Astrocyte of the cerebellum (primary cell): ENCODE results near the gene BIN1.

Experiments
- DNase-seq: peaks from one replicate; pipeline ENCODE4 v3.0.0-alpha.2; 2011; ENCODE audit warnings: low read depth
- H3K4me3 ChIP-seq: 2 replicates; pipeline ENCODE4 v1.5.1; 2011; ENCODE audit warnings: mild to moderate bottlenecking, low read depth, low read length, moderate library complexity
- in situ Hi-C: cut with HindIII; loops from 2 replicates; pipeline ENCODE4 v1.10.0; 2017; ENCODE audit warnings: low sequenced_read_pairs
- TF ChIP-seq, protein P1 (sequence below): IDR thresholded peaks from 2 replicates; pipeline ENCODE4 v1.5.1; 2012; ENCODE audit warnings: low read length, low read depth, moderate library complexity, mild to moderate bottlenecking; ENCODE audit errors: missing control alignments

BIN1 gene

DNA sequence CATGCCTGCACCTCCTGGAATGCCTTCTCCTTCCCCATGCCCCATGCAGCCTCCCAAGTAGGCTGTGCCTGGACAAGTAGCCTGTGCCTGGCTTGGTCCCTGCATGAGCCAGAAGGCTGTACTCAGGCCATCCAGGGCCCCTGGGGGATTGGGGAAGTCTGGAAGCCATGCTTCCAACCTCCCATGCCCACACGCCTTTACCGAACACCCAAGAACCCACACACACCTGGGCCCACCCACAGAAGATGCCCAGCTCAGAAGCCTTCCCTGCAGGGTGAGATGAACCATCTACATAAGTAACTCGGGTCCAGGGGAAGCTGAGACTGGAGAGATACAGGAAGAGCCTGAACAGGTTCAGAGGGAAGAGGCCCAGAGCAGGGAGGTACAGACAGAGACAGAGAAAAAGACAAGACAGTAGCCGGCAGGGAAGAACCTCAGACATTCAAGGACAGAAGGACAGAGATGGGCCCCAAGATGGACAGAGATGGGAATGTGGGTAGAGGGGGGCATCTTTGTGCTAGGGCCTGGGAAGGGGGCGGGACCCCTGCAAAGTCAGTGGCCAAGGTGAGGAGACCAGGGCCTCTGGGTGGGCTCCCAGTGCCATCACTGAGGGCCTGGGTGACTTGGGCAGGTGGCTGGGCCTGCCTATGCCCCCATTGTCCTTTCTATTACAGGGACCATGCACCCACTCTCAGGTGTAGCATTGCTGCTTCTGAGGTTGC, 4.3 kb downstream of the BIN1 start:
- TF ChIP-seq, protein P1, sequence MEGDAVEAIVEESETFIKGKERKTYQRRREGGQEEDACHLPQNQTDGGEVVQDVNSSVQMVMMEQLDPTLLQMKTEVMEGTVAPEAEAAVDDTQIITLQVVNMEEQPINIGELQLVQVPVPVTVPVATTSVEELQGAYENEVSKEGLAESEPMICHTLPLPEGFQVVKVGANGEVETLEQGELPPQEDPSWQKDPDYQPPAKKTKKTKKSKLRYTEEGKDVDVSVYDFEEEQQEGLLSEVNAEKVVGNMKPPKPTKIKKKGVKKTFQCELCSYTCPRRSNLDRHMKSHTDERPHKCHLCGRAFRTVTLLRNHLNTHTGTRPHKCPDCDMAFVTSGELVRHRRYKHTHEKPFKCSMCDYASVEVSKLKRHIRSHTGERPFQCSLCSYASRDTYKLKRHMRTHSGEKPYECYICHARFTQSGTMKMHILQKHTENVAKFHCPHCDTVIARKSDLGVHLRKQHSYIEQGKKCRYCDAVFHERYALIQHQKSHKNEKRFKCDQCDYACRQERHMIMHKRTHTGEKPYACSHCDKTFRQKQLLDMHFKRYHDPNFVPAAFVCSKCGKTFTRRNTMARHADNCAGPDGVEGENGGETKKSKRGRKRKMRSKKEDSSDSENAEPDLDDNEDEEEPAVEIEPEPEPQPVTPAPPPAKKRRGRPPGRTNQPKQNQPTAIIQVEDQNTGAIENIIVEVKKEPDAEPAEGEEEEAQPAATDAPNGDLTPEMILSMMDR = no peak
- H3K4me3 ChIP-seq = no peak overlapping the region

DNA sequence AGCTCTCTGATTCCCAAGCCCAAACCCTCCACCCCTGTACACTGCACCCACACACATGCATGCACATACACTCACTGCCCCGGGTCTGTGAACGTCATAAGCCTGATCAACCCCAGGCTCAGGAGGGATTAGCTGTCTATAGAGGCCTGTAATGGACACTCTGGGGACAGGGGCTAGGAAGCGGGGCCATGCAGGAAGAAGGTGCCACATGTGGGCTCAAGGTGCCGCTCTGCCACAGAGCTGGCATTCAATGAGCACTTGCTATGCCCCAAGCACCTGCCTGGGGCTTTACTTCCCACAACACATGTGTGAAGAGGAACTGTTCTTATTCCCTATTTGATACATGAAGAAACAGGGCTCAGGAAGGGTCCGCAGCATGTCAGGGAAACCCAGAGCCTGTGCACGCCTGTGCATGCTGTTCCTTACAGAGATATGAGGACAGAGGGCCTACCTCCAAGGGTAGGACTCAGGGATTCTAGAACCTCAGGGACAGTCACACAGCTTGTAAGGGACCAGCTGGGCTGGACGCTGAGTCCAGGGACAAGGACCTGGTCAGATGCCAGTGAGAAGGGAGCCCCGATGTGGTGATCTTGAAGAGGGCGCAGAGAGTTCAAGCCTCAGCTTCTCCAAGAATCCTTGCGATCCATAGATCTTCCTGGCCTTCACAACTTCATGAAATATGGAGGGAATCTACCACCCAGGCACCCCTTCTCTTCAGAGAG, 5.0 kb downstream of the BIN1 start:
- no peak for DNase-seq
- no peak overlapping the region for H3K4me3 ChIP-seq
- in situ Hi-C loops = no loop called here
- TF ChIP-seq, protein P1 = no peak

More for the DNA sequence above, 4.3 kb downstream of the BIN1 start:
- in situ Hi-C loops = no loop called here
- no peak for DNase-seq

DNA sequence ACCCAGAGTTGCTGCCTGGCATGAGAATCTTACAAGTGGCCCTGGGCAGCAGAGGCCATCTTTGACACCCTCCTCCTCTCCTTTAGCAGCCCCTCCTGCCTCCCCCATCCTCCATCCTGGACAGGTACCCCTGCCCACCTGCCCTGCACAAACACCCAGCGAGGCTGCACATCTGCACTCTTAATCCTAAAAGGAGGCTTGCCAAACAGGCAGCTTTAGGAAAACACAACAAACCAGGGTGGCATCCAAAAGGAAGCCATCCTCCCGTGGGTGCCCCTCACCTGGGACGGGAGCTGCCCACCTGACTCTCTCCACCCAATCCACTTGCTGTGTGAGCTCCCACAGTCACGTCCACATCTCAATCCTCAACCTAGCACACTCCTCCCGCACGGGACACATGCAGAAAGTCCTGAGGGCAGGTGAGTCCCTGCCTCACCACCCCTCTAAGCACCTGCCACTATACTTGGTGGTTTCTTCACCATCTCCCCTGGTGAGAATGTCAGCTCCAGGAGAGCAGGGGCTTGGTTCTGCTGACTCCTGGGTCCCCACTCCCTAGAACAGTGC, 5.8 kb downstream of the BIN1 start:
- no peak overlapping the region for H3K4me3 ChIP-seq
- in situ Hi-C loops = no loop called here
- no peak for DNase-seq
- TF ChIP-seq, protein P1 = no peak

DNA sequence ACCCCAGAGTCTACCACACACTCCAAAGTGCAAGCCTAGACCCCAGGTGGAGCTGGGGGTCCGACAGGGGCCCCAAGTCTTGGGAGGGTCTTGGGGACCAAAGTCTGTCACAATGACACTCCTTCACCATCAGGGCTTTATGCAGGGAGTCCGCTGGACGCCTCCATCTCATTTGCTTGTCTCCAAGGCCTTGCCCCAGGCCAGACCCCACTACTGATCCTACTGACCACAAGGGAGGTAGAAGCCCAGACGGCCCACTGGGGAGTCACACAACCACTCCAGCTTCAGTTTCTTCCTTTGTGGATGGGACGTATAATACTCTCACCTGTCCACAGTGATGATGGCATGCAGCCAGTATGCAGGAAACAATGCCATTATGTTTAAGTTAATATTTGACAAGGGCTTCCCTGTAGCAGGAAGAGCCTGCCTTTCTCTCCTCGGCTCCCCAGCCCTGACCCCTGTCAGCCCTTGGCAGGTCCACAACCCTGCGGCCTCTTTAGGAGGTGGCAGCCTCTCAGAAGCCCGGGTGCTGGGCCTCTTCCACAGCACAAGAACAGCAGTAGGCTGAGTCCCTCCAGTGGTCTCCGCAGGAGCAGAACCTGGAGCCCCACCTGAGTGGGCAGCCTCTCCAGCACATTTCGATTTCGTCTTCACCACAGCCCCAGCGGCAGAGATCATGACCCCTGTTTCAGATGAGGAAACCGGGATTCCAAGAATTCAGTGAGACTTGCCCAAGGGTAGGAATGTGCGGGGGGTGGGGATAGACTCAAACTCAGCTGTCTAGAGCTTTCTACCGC, 6.5 kb downstream of the BIN1 start:
- TF ChIP-seq, protein P1 = no peak
- H3K4me3 ChIP-seq = no peak overlapping the region
- no peak for DNase-seq
- in situ Hi-C loops = no loop called here

DNA sequence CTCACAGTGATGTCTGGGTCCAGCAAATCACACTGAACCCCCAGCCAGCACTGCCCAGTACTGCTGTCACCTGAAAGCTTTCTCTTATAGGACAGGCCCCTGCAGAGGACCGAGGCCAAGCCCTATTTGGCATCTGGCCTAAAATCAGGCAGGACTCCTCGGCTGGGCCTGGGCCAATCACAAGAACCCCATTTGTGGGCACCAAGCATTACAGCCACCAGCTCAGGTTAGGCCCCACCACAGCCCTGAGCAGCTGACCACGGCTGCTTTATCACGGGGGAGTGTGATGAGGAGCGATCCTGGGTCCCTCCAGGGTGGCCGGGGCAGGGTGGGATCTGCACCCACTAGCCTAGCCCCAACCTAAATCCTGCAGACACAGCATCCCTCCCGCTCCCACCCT, 8.2 kb downstream of the BIN1 start:
- no peak overlapping the region for H3K4me3 ChIP-seq
- TF ChIP-seq, protein P1 = no peak
- no peak for DNase-seq
- in situ Hi-C loops = loop anchor here (5.0 kb wide), 1 partner anchor 54 kb away; no protein-coding TSS in a partner anchor
